Left lung (tissue), 10 donors: Measurements from ENCODE around the gene OPN1LW. TPM values are rescaled to one million over a fixed set of nuclear protein-coding genes. Genes with fewer than 3 reads are reported as not detected.
"Not testable (repeated sequence)": the region's sequence is repeated elsewhere in the genome, so short reads cannot be mapped to it uniquely, and the experiment has no call there.

Source experiments
- ATAC-seq: fragments of 200-7000 bp; cut with Tn5 transposase; one replicate; pipeline ENCODE4 v1.9.1; 2020; ENCODE audit warnings: moderate library complexity
- DNase-seq, 4 donors: peaks; one replicate each; pipeline ENCODE4 v3.0.0-alpha.2; 2013 to 2020
- H3K27ac ChIP-seq, 2 donors: fragments of 200-600 bp; sonication (generic) in 1 of 2; one replicate each; pipeline versions ENCODE4 v1.5.0 to v1.8.0; 2020 to 2021
- H3K27me3 ChIP-seq, 2 donors: fragments of 200-600 bp; sonication (generic) in 1 of 2; one replicate each; pipeline versions ENCODE4 v1.5.0 to v1.8.0; 2020 to 2021
- H3K36me3 ChIP-seq, 2 donors: fragments of 200-600 bp; sonication (generic) in 1 of 2; one replicate each; pipeline versions ENCODE4 v1.5.0 to v1.8.0; 2020 to 2021
- H3K4me1 ChIP-seq, 2 donors: fragments of 200-600 bp; one replicate each; pipeline ENCODE4 v1.8.0; 2021
- H3K4me3 ChIP-seq, 2 donors: fragments of 200-600 bp; sonication (generic) in 1 of 2; one replicate each; pipeline versions ENCODE4 v1.5.0 to v1.8.0; 2020 to 2021; ENCODE audit warnings: mild to moderate bottlenecking in 1 of 2
- H3K9me3 ChIP-seq, 2 donors: fragments of 200-600 bp; sonication (generic) in 1 of 2; one replicate each; pipeline versions ENCODE4 v1.5.0 to v1.8.0; 2020 to 2021
- CTCF ChIP-seq, 2 donors: fragments of 200-600 bp; sonication (generic) in 1 of 2; IDR thresholded peaks; one replicate each; pipeline versions ENCODE4 v1.5.0 to v1.8.0; 2021; ENCODE audit warnings: antibody characterized with exemption in 2 of 2
- intact Hi-C, 2 donors: fragments of 100-400 bp; cut with DNase I; formaldehyde crosslinking; loops; one replicate each; pipeline versions ENCODE4 v1.11.2 to v1.14.2; 2022
- polyA plus RNA-seq, 6 donors: library from polyadenylated mRNA; unstranded; fragments of 120-200 nt; gene quantifications; one replicate each; pipeline ENCODE4 v1.2.1, GENCODE V29; 2013; ENCODE audit not compliant: insufficient read length in 6 of 6
- total RNA-seq, 2 donors: library from RNA; stranded (reverse); fragmentation: NEBNext Ultra II Directional; extraction: Animal tissue kit (Norgen Biotek cat#: 25700); gene quantifications; one replicate each; pipeline ENCODE4 v1.2.1, GENCODE V29; 2021
- donor health status: DM: no; HTN: yes; CAD: no.
- donor health status: DM: no; HTN: no; CAD: no.

Gene OPN1LW
- total and polyA plus RNA-seq, 8 donors = not detected

GRCh38 chrX:154142386-154142785 is 1.7 kb upstream of the OPN1LW start:
- Histone ChIP-seq H3K36me3 (no peaks in the 10 kb centered on the region), H3K27ac (no peak overlapping the region), H3K27me3 (no peaks in the 10 kb centered on the region), H3K4me1 (no peaks in the 10 kb centered on the region), H3K9me3 (no peaks in the 10 kb centered on the region), H3K4me3 (no peak overlapping the region)
- DNase-seq = no peak
- ATAC-seq = no peak
- TF ChIP-seq CTCF (IDR thresholded peaks at IDR 0.05) = no peak
- intact Hi-C loops = no loop called here

GRCh38 chrX:154142950-154143745 is 895 bp upstream of the OPN1LW start:
- no peak for ATAC-seq
- no peak for DNase-seq
- Histone ChIP-seq H3K9me3 (no peaks in the 10 kb centered on the region), H3K4me1 (no peaks in the 10 kb centered on the region), H3K27me3 (no peaks in the 10 kb centered on the region), H3K36me3 (no peaks in the 10 kb centered on the region), H3K4me3 (no peak overlapping the region), H3K27ac (no peak overlapping the region)
- intact Hi-C loops = no loop called here
- no peak for TF ChIP-seq CTCF (IDR thresholded peaks at IDR 0.05)

- H3K36me3 ChIP-seq, H3K9me3 ChIP-seq, ATAC-seq, DNase-seq, H3K27me3 ChIP-seq, H3K4me1 ChIP-seq, intact Hi-C loops, H3K27ac ChIP-seq, H3K4me3 ChIP-seq: not testable (repeated sequence)
Measured at GRCh38 chrX:154151030-154151429, 7.0 kb downstream of the OPN1LW start.

DNA sequence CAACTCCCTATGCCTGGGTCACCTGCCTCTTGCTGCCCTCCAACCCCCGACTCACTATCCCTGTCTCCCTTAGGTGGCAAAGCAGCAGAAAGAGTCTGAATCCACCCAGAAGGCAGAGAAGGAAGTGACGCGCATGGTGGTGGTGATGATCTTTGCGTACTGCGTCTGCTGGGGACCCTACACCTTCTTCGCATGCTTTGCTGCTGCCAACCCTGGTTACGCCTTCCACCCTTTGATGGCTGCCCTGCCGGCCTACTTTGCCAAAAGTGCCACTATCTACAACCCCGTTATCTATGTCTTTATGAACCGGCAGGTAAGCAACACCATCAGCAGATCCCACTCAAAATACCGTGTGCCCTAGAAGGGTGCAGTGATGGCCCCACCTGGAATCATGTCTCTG is 12.2 kb downstream of the OPN1LW start:
- H3K4me1 ChIP-seq, H3K4me3 ChIP-seq, H3K9me3 ChIP-seq, H3K27ac ChIP-seq, H3K36me3 ChIP-seq, H3K27me3 ChIP-seq, ATAC-seq, intact Hi-C loops, DNase-seq: not testable (repeated sequence)

DNA sequence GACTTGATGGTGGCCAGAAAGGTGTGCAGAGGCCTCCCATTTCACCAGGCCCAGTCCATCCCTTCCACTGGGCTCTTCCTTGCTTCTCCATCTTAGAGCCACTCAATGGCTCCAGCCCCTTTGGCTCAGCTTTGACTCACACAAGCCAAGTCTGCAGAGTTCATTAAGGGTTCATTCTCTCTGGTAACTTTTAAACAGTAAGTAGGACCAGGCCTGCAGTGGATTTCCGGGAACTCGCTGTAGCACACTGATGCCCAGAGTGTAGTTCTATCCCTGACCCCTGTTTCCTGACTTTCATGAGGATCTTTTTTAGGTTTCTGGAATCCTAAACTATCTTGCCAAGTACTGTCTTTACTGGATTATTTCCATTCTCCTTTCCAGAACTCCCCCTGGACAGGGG is 13.2 kb downstream of the OPN1LW start:
- H3K36me3 ChIP-seq, H3K9me3 ChIP-seq, H3K27me3 ChIP-seq, DNase-seq, H3K4me3 ChIP-seq, H3K4me1 ChIP-seq, intact Hi-C loops, ATAC-seq, H3K27ac ChIP-seq: not testable (repeated sequence)

- H3K4me3 ChIP-seq, H3K27me3 ChIP-seq, intact Hi-C loops, ATAC-seq, H3K9me3 ChIP-seq, DNase-seq, H3K4me1 ChIP-seq, H3K27ac ChIP-seq, H3K36me3 ChIP-seq: not testable (repeated sequence)
Measured at GRCh38 chrX:154159345-154159744, 15.3 kb downstream of the OPN1LW start.

- H3K36me3 ChIP-seq, H3K9me3 ChIP-seq, H3K4me1 ChIP-seq, H3K27ac ChIP-seq, ATAC-seq, H3K27me3 ChIP-seq, H3K4me3 ChIP-seq, DNase-seq, intact Hi-C loops: not testable (repeated sequence)
Measured at GRCh38 chrX:154164902-154165301, 20.9 kb downstream of the OPN1LW start.

DNA sequence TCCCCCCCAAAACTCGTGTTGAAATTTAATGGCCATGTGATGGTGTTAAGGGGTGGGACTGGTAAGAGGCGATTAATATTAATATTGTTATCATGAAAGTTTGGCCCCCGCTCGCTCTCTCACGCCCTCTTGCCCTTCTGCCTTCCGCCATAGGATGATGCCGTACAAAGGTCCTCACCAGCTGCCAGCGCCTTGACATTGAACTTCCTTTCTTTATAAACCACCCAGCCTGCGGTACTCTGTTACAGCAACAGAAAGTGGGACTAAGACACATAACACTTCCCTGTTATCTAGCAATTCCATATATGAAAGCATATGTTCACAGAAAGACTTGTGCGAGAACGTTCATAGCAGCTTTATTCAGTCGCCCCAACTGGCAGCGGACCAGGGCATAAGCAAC is 24.3 kb downstream of the OPN1LW start:
- H3K27me3 ChIP-seq, DNase-seq, H3K36me3 ChIP-seq, H3K27ac ChIP-seq, H3K4me1 ChIP-seq, intact Hi-C loops, H3K9me3 ChIP-seq, ATAC-seq, H3K4me3 ChIP-seq: not testable (repeated sequence)

GRCh38 chrX:154172535-154172943 is 28.5 kb downstream of the OPN1LW start:
- ATAC-seq = peak; percentile 91
- H3K36me3 ChIP-seq, H3K4me3 ChIP-seq, H3K27ac ChIP-seq, DNase-seq, H3K9me3 ChIP-seq, H3K27me3 ChIP-seq, intact Hi-C loops, H3K4me1 ChIP-seq: not testable (repeated sequence)

- intact Hi-C loops, H3K4me3 ChIP-seq, ATAC-seq, H3K9me3 ChIP-seq, H3K4me1 ChIP-seq, DNase-seq, H3K27me3 ChIP-seq, H3K27ac ChIP-seq, H3K36me3 ChIP-seq: not testable (repeated sequence)
Measured at GRCh38 chrX:154174356-154174755, 30.3 kb downstream of the OPN1LW start.

DNA sequence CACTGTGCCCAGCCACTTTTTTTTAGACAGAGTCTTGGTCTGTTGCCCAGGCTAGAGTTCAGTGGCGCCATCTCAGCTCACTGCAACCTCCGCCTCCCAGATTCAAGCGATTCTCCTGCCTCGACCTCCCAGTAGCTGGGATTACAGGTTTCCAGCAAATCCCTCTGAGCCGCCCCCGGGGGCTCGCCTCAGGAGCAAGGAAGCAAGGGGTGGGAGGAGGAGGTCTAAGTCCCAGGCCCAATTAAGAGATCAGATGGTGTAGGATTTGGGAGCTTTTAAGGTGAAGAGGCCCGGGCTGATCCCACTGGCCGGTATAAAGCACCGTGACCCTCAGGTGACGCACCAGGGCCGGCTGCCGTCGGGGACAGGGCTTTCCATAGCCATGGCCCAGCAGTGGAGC is 38.3 kb downstream of the OPN1LW start, which contains the start of gene OPN1MW:
Gene OPN1MW (plus strand): TSS at position 301 of the 400 bp plus-strand sequence. CDS start 82 bp downstream, at position 383.
- H3K9me3 ChIP-seq, H3K27ac ChIP-seq, H3K4me1 ChIP-seq, H3K27me3 ChIP-seq, DNase-seq, intact Hi-C loops, H3K4me3 ChIP-seq, H3K36me3 ChIP-seq, ATAC-seq: not testable (repeated sequence)

- ATAC-seq, H3K36me3 ChIP-seq, H3K9me3 ChIP-seq, H3K4me3 ChIP-seq, DNase-seq, H3K4me1 ChIP-seq, H3K27ac ChIP-seq, H3K27me3 ChIP-seq, intact Hi-C loops: not testable (repeated sequence)
Measured at GRCh38 chrX:154183794-154184193, 39.8 kb downstream of the OPN1LW start.
